Transverse colon (tissue), 4 donors: ENCODE measurements around the gene PGAM2. TPM values are rescaled to one million over a fixed set of nuclear protein-coding genes. Genes with fewer than 3 reads are reported as not detected.

Source experiments
- DNase-seq: peaks from one replicate; pipeline ENCODE4 v3.0.0-alpha.2; 2019
- H3K27ac ChIP-seq, 4 donors: fragments of 200-600 bp; sonication (generic); 2 replicates each; pipeline ENCODE4 v1.5.1; 2016 to 2018; ENCODE audit warnings: inconsistent platforms in 4 of 4
- H3K27me3 ChIP-seq: fragments of 200-600 bp; sonication (generic); 2 replicates; pipeline ENCODE4 v1.5.1; 2017; ENCODE audit warnings: inconsistent platforms
- H3K36me3 ChIP-seq, 4 donors: fragments of 200-600 bp; sonication (generic); 2 replicates each; pipeline ENCODE4 v1.5.1; 2017 to 2019; ENCODE audit warnings: inconsistent platforms in 4 of 4
- H3K4me1 ChIP-seq, 4 donors: fragments of 200-600 bp; sonication (generic); 2 replicates each; pipeline ENCODE4 v1.5.1; 2017 to 2020; ENCODE audit warnings: inconsistent platforms in 4 of 4
- H3K4me3 ChIP-seq, 4 donors: fragments of 200-600 bp; sonication (generic); 1 replicate in 1 of 4; 2 replicates in 3 of 4; pipeline versions ENCODE4 v1.5.1 to v1.6.1; 2017 to 2019; ENCODE audit warnings: inconsistent platforms in 4 of 4
- H3K9me3 ChIP-seq, 2 donors: fragments of 200-600 bp; sonication (generic); 2 replicates each; pipeline ENCODE4 v1.5.1; 2017 to 2019; ENCODE audit warnings: inconsistent platforms in 2 of 2
- EP300 ChIP-seq: sonication (generic); formaldehyde crosslinking; IDR thresholded peaks from one replicate; pipeline ENCODE4 v1.6.1; 2017; ENCODE audit warnings: antibody characterized with exemption, low read depth
- POLR2A ChIP-seq: fragments of 450-650 bp; IDR thresholded peaks from one replicate; pipeline ENCODE4 v1.6.1; 2016; ENCODE audit warnings: antibody characterized with exemption, mild to moderate bottlenecking, moderate library complexity
- POLR2AphosphoS5 ChIP-seq, 3 donors: sonication (generic); formaldehyde crosslinking; IDR thresholded peaks; one replicate each; pipeline ENCODE4 v1.6.1; 2016; ENCODE audit warnings: antibody characterized with exemption in 3 of 3
- WGBS, 2 donors: methylation state at CpG; one replicate each; pipeline ENCODE4 v1.1.5; 2018; ENCODE audit warnings: low coverage in 1 of 2; 5-methylcytosine and 5-hydroxymethylcytosine counted together
- in situ Hi-C, 4 donors: fragments of 200-750 bp; cut with MboI; loops; one replicate each; pipeline versions ENCODE4 v1.15.0 to v1.15.1; 2017; ENCODE audit warnings: low sequenced_read_pairs in 3 of 4, low pct_ligation_motif_present in 1 of 4, low pct_unique_long_range_greater_than_20kb in 1 of 4
- intact Hi-C: fragments of 100-400 bp; cut with DNase I; formaldehyde crosslinking; loops from one replicate; pipeline ENCODE4 v1.15.1; 2023; ENCODE audit warnings: low total_unique reads
- total RNA-seq, 4 donors: library from RNA; depleted of rRNA; stranded (reverse); fragments of >200 nt; gene quantifications; one replicate each; pipeline ENCODE4 v1.1.0, GENCODE V29; 2016
- TF ChIP-seq, protein P1 (sequence below), 5 experiments: fragments of 200-600 bp in 3 of 5; fragments of 450-650 bp in 2 of 5; sonication (generic) in 3 of 5; IDR thresholded peaks; 1 replicate in 2 of 5; 2 replicates in 3 of 5; pipeline ENCODE4 v1.5.1; 2016 to 2017; ENCODE audit warnings: antibody characterized with exemption in 5 of 5, inconsistent platforms in 3 of 5, mild to moderate bottlenecking in 2 of 5, moderate library complexity in 1 of 5

PGAM2 gene
- total RNA-seq, 4 donors from 2014 or later = 9.7 TPM; not detected in 3

DNA sequence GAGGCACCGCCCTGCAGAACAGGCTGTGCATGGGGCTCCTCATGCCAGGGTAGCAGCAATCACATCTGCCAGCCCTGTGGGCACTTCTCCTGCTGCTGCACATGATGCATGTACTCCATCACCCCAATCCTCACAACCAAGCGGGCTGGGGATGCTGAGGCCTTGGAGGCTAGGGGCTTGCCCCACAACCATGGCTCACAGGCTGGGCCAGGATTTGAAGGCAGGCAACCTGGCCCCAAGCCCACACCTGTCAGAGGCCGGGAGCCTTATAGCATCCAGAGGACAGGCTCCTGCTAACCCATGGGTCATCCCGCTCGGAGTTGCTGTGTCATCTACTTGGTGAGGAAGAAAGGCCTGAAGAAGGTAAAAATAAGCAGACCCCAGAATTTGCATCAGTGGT, 14.8 kb upstream of the PGAM2 start:
- in situ Hi-C loops (no loop called here), intact Hi-C loops (no loop called here)
- DNase-seq = no peak
- Histone ChIP-seq H3K36me3 (peaks cover 0 to 22% (median 0%) of the 10 kb centered on the region in 4 donors), H3K4me1 (peaks cover 0 to 13% (median 9%) of the 10 kb centered on the region in 4 donors), H3K4me3 (no peak overlapping the region), H3K9me3 (no peaks in the 10 kb centered on the region), H3K27me3 (no peaks in the 10 kb centered on the region), H3K27ac (no peak overlapping the region)
- no peak for TF ChIP-seq EP300
- TF ChIP-seq POLR2AphosphoS5 (IDR thresholded peaks at IDR 0.05) = no peak
- WGBS, 2 donors = 90% methylated on average over 5 of the region's 5 CpGs; no CpG with 5 or more reads in 1 of the 2 donors

DNA sequence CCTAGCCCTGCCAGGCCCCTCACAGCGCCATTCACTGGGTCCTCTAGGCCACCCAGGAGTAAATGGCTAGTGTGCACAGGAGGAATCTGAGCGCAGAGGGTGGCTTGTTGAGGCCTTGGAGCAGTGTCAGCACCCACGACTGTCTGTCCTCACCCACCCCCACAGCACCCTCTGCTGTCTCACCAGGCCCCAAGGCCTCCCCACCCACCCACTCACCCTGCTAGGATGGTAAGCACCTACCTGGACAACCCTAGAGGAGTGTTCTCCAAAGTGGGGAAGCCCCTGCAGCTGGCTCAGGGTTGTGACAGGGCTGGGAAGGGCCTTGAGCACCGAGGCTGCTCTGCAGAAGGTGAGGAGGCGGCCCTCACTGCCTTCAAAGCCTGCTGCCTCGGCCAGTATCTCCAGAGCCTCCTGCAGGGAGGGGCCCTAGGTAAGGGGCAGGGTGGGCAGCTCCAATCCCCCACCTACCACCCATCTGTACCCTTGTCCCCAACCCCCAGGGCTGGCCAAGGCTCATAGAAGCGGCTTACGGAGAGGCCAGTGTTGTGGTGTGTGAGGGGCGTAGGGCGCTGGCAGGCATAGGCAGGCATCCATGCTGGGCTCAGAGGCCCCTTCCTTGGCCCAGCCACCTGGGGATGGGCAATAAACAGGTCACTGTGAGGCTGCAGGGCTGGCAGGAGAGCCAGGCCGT, 14.1 kb upstream of the PGAM2 start:
- no peak overlapping the region for H3K27ac ChIP-seq
- peaks cover 0 to 13% (median 9%) of the 10 kb centered on the region in 4 donors for H3K4me1 ChIP-seq
- intact Hi-C loops = no loop called here
- H3K4me3 ChIP-seq = no peak overlapping the region
- peaks cover 0 to 22% (median 0%) of the 10 kb centered on the region in 4 donors for H3K36me3 ChIP-seq
- TF ChIP-seq EP300 = no peak
- TF ChIP-seq POLR2AphosphoS5 (IDR thresholded peaks at IDR 0.05) = no peak
- TF ChIP-seq POLR2A = no peak
- TF ChIP-seq, protein P1, sequence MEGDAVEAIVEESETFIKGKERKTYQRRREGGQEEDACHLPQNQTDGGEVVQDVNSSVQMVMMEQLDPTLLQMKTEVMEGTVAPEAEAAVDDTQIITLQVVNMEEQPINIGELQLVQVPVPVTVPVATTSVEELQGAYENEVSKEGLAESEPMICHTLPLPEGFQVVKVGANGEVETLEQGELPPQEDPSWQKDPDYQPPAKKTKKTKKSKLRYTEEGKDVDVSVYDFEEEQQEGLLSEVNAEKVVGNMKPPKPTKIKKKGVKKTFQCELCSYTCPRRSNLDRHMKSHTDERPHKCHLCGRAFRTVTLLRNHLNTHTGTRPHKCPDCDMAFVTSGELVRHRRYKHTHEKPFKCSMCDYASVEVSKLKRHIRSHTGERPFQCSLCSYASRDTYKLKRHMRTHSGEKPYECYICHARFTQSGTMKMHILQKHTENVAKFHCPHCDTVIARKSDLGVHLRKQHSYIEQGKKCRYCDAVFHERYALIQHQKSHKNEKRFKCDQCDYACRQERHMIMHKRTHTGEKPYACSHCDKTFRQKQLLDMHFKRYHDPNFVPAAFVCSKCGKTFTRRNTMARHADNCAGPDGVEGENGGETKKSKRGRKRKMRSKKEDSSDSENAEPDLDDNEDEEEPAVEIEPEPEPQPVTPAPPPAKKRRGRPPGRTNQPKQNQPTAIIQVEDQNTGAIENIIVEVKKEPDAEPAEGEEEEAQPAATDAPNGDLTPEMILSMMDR (IDR thresholded peaks at IDR 0.05) = no peak
- WGBS, 2 donors = 86% methylated on average over 11 of the region's 11 CpGs; no CpG with 5 or more reads in 1 of the 2 donors
- DNase-seq = no peak
- H3K27me3 ChIP-seq = no peaks in the 10 kb centered on the region
- H3K9me3 ChIP-seq = no peaks in the 10 kb centered on the region
- in situ Hi-C loops = no loop called here

DNA sequence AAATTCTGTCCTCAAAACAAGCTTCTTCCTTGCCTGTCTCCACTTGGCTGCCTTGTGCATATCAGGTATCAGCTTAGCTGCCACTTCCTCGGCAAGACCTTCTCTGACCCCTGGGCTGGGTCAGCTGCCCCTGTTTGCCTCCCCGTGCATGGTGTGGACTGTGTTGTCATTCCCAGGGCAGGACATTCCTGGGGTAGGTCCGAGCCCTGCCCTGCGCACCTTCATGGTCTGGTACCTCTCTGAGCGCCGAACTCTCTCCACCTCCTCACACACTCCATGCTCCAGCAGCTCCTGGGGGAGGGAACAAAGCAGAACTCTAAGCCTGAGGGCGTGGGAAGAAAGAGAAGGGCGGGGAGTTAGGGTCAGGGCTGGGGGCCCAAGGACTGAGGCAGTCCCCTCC, 13.2 kb upstream of the PGAM2 start:
- Histone ChIP-seq H3K4me3 (no peak overlapping the region), H3K27me3 (no peaks in the 10 kb centered on the region), H3K27ac (no peak overlapping the region), H3K36me3 (peaks cover 0 to 22% (median 0%) of the 10 kb centered on the region in 4 donors), H3K9me3 (no peaks in the 10 kb centered on the region), H3K4me1 (peaks cover 0 to 22% (median 18%) of the 10 kb centered on the region in 4 donors)
- intact Hi-C loops (no loop called here), in situ Hi-C loops (no loop called here)
- 88 to 100% methylated on average over 1 to 8 of the region's 8 CpGs for WGBS, 2 donors
- DNase-seq = no peak
- no peak for TF ChIP-seq EP300
- TF ChIP-seq, protein P1 (IDR thresholded peaks at IDR 0.05) = no peak
- no peak for TF ChIP-seq POLR2A
- TF ChIP-seq POLR2AphosphoS5 (IDR thresholded peaks at IDR 0.05) = no peak

DNA sequence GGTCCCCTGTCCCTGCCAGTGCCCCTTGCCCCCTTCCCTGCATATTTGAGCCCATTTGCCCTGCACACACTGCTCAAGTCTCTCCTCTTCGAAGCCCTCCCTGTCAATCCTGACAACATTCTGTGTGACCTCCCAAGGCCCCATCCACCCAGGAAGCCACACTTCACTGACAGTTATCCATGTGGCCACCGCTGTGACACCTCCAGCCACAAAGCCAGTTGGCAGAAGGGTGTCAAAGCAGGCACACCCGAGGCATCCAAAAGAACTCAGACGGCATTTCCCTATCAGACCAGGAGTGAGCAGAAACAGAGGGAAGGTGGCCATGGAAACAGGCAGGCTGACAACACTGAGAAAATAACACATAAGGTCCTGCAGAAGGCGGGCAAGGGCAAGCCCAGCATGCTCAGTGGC, 12.3 kb upstream of the PGAM2 start:
- 86 to 100% methylated on average over 1 to 5 of the region's 5 CpGs for WGBS, 2 donors
- in situ Hi-C loops = no loop called here

More for the DNA sequence above, 12.3 kb upstream of the PGAM2 start:
- Histone ChIP-seq H3K27me3 (no peaks in the 10 kb centered on the region), H3K4me3 (no peak overlapping the region), H3K4me1 (peaks cover 6 to 30% (median 27%) of the 10 kb centered on the region in 4 donors), H3K9me3 (no peaks in the 10 kb centered on the region), H3K36me3 (peaks cover 0 to 22% (median 0%) of the 10 kb centered on the region in 4 donors), H3K27ac (no peak overlapping the region)
- intact Hi-C loops = no loop called here
- no peak for TF ChIP-seq POLR2A
- TF ChIP-seq POLR2AphosphoS5 (IDR thresholded peaks at IDR 0.05) = no peak
- no peak for TF ChIP-seq EP300
- TF ChIP-seq, protein P1 (IDR thresholded peaks at IDR 0.05) = no peak
- no peak for DNase-seq
